Mammary epithelial cell (primary cell): ENCODE measurements around the gene CTSW.

ENCODE experiments used
- CTCF ChIP-seq, 2 donors: IDR thresholded peaks in 1 of 2; conservative IDR thresholded peaks in 1 of 2; 2 replicates each; pipeline ENCODE4 v1.5.1; 2011 to 2012; ENCODE audit warnings: inconsistent platforms in 2 of 2, low read length in 2 of 2, mild to moderate bottlenecking in 2 of 2, control low read depth in 1 of 2, low read depth in 1 of 2; ENCODE audit not compliant: insufficient read depth in 1 of 2; ENCODE audit errors: extremely low read depth in 1 of 2
- EZH2 ChIP-seq: IDR thresholded peaks from 2 replicates; pipeline ENCODE4 v1.6.1; 2012; ENCODE audit warnings: low read length, inconsistent platforms, borderline replicate concordance

GRCh38 chr11:65847746-65848145 is 31.9 kb upstream of the CTSW start:
- no peak for TF ChIP-seq CTCF (conservative IDR thresholded peaks at IDR 0.05 in 1 of 2, IDR thresholded peaks at IDR 0.05 in 1 of 2; ENCODE audit: extremely low read depth in 1 of 2, insufficient read depth in 1 of 2, low read depth in 1 of 2, low read length in 2 of 2)
- no peak for TF ChIP-seq EZH2
